ENCODE data around the gene OR10H3. TPM values are rescaled to one million over a fixed set of nuclear protein-coding genes. Genes with fewer than 3 reads are reported as not detected.

OR10H3 gene
- total and polyA plus RNA-seq, 2 of the 8 experiments (the other 6 are each of a cell fraction or from before 2014, with no cell fraction given) = not detected

GRCh38 chr19:15715642-15716041 is 22.1 kb upstream of the OR10H3 start:
- Histone ChIP-seq H2BK20ac (ENCODE audit: low read length) (no peak overlapping the region), H4K5ac (ENCODE audit: insufficient read length, low read depth, low read length) (no peak overlapping the region), H2BK15ac (ENCODE audit: low read length) (no peak overlapping the region), H2AK5ac (ENCODE audit: low read depth, low read length) (no peak overlapping the region), H3K4ac (replicated peaks; ENCODE audit: insufficient read length, low read depth, low read length) (no peak overlapping the region), H3K18ac (ENCODE audit: extremely low read depth, low read length) (no peak overlapping the region), H3K27ac (ENCODE audit: low read depth, low read length) (no peak overlapping the region), H3K4me3 (ENCODE audit: extremely low read depth in 1 of 4, insufficient read depth in 2 of 4, low read depth in 3 of 4, low read length in 4 of 4) (no peak overlapping the region), H4K8ac (ENCODE audit: extremely low read depth, insufficient read depth, low read length) (no peak overlapping the region), H3K56ac (replicated peaks; ENCODE audit: insufficient read length, low read depth, low read length) (no peak overlapping the region), H3K23me2 (ENCODE audit: low read depth, low read length) (no peaks in the 10 kb centered on the region), H3K14ac (ENCODE audit: insufficient read length) (no peak overlapping the region), H3K23ac (ENCODE audit: insufficient read length) (no peak overlapping the region), H3K27me3 (replicated peaks in 1 of 4; ENCODE audit: control insufficient read depth in 3 of 4, extremely low read depth in 1 of 4, insufficient read depth in 3 of 4, low read length in 3 of 4) (no peaks in the 10 kb centered on the region), H2BK12ac (ENCODE audit: low read depth, low read length) (no peak overlapping the region), H3K4me2 (ENCODE audit: insufficient read depth in 1 of 2, low read depth in 2 of 2, low read length in 2 of 2) (no peak overlapping the region), H3K36me3 (ENCODE audit: control insufficient read depth in 2 of 4, insufficient read depth in 4 of 4, low read length in 3 of 4) (no peaks in the 10 kb centered on the region), H4K20me1 (replicated peaks in 1 of 2; ENCODE audit: control insufficient read depth in 1 of 2, insufficient read depth in 2 of 2, low read length in 2 of 2) (no peaks in the 10 kb centered on the region), H2AFZ (ENCODE audit: low read length) (no peak overlapping the region), H2BK5ac (ENCODE audit: low read depth, low read length) (no peak overlapping the region), H3K9me3 (ENCODE audit: insufficient read depth in 2 of 2, low read depth in 1 of 2, low read length in 1 of 2) (peaks cover 62 to 66% of the 10 kb centered on the region in 2 experiments), H3K9ac (replicated peaks in 1 of 4; ENCODE audit: extremely low read depth in 1 of 4, low read depth in 3 of 4, low read length in 3 of 4) (no peak overlapping the region), H3K79me2 (ENCODE audit: control insufficient read depth in 1 of 2, insufficient read depth in 2 of 2, low read length in 2 of 2) (no peaks in the 10 kb centered on the region), H3K79me1 (ENCODE audit: low read depth, low read length) (no peaks in the 10 kb centered on the region), H3K4me1 (replicated peaks in 1 of 4; ENCODE audit: control insufficient read depth in 3 of 4, insufficient read depth in 4 of 4, low read length in 3 of 4) (no peaks in the 10 kb centered on the region), H4K91ac (replicated peaks; ENCODE audit: insufficient read length, low read length) (no peak overlapping the region), H2BK120ac (replicated peaks; ENCODE audit: low read depth, low read length) (no peak overlapping the region)
- DNase-seq (ENCODE audit: low read depth in 1 of 2, low spot score in 2 of 2) (no peak), FAIRE-seq (no peak)
- WGBS, 2 experiments (ENCODE audit: extremely low coverage in 1 of 2, insufficient coverage in 1 of 2, insufficient read length in 1 of 2, insufficient replicate concordance in 2 of 2, low coverage in 1 of 2, low lambda C conversion rate in 2 of 2, missing lambda C conversion rate in 1 of 2) = 84% methylated on average over 1 of the region's 1 CpG; no CpG with 5 or more reads in 1 of the 2 experiments
- ChIA-PET CTCF (ENCODE audit: partially characterized antibody) (no interaction called here), POLR2A (ENCODE audit: partially characterized antibody) (no interaction called here)
- TF ChIP-seq HDAC6 (IDR thresholded peaks at IDR 0.05; ENCODE audit: low read depth, low read length) = no peak
